ENCODE results near the gene LCN10. TPM values are rescaled to one million over a fixed set of nuclear protein-coding genes. Genes with fewer than 3 reads are reported as not detected.

Gene LCN10
- total RNA-seq, 2 experiments from 2014 or later, result not detected

- Histone ChIP-seq H4K20me1 (ENCODE audit: insufficient read depth, low read length) (no peaks in the 10 kb centered on the region; the same call in 1 of the 2 replicates), H2AFZ (ENCODE audit: low read length) (no peak overlapping the region), H3K27ac (ENCODE audit: low read depth, low read length, poor library complexity, severe bottlenecking) (no peak overlapping the region), H3K36me3 (ENCODE audit: insufficient read depth, low read length) (no peaks in the 10 kb centered on the region), H3K9me3 (ENCODE audit: low read length) (no peaks in the 10 kb centered on the region), H3K9me2 (ENCODE audit: insufficient read depth, low read length) (no peaks in the 10 kb centered on the region), H3K4me3 (ENCODE audit: low read depth, low read length, poor library complexity, severe bottlenecking) (no peak overlapping the region), H3K79me2 (ENCODE audit: insufficient read depth, low read depth, low read length) (no peaks in the 10 kb centered on the region), H3K4me2 (ENCODE audit: low read length) (no peak overlapping the region), H3K4me1 (ENCODE audit: insufficient read depth, low read length, poor library complexity, severe bottlenecking) (peaks cover 13% of the 10 kb centered on the region)
- intact Hi-C loops (cut with micrococcal nuclease; ENCODE audit: unreplicated experiment), result no loop called here
- CTCF ChIA-PET (ENCODE audit: unreplicated experiment), result no interaction called here
- no peak for TF ChIP-seq EZH2phosphoT487 (IDR thresholded peaks at IDR 0.05; ENCODE audit: borderline replicate concordance, low read depth, low read length)
- TF ChIP-seq, protein P1, sequence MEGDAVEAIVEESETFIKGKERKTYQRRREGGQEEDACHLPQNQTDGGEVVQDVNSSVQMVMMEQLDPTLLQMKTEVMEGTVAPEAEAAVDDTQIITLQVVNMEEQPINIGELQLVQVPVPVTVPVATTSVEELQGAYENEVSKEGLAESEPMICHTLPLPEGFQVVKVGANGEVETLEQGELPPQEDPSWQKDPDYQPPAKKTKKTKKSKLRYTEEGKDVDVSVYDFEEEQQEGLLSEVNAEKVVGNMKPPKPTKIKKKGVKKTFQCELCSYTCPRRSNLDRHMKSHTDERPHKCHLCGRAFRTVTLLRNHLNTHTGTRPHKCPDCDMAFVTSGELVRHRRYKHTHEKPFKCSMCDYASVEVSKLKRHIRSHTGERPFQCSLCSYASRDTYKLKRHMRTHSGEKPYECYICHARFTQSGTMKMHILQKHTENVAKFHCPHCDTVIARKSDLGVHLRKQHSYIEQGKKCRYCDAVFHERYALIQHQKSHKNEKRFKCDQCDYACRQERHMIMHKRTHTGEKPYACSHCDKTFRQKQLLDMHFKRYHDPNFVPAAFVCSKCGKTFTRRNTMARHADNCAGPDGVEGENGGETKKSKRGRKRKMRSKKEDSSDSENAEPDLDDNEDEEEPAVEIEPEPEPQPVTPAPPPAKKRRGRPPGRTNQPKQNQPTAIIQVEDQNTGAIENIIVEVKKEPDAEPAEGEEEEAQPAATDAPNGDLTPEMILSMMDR (conservative IDR thresholded peaks at IDR 0.05; ENCODE audit: low read length), result no peak
- POLR2A ChIA-PET, result no interaction called here
- BruUV-seq (replicated peaks), result no TSS peak
- no peak for DNase-seq (ENCODE audit: low spot score)
These were observed 52.5 kb downstream of the LCN10 start for GRCh38 chr9:136690104-136690805.

- DNase-seq (ENCODE audit: low spot score), result no peak
- TF ChIP-seq, protein P1 (conservative IDR thresholded peaks at IDR 0.05; ENCODE audit: low read length), result no peak
- TF ChIP-seq EZH2phosphoT487 (IDR thresholded peaks at IDR 0.05; ENCODE audit: borderline replicate concordance, low read depth, low read length), result no peak
- BruUV-seq (replicated peaks), result no TSS peak
- ChIA-PET POLR2A (no interaction called here), CTCF (ENCODE audit: unreplicated experiment) (no interaction called here)
- H3K9me2 ChIP-seq (ENCODE audit: insufficient read depth, low read length), result no peaks in the 10 kb centered on the region
- H3K27ac ChIP-seq (ENCODE audit: low read depth, low read length, poor library complexity, severe bottlenecking), result no peak overlapping the region
- peaks cover 13% of the 10 kb centered on the region for H3K4me1 ChIP-seq (ENCODE audit: insufficient read depth, low read length, poor library complexity, severe bottlenecking)
- no peaks in the 10 kb centered on the region for H3K36me3 ChIP-seq (ENCODE audit: insufficient read depth, low read length)
- no peaks in the 10 kb centered on the region for H3K9me3 ChIP-seq (ENCODE audit: low read length)
- H3K4me2 ChIP-seq (ENCODE audit: low read length), result no peak overlapping the region
- H3K79me2 ChIP-seq (ENCODE audit: insufficient read depth, low read depth, low read length), result no peaks in the 10 kb centered on the region
- H4K20me1 ChIP-seq (ENCODE audit: insufficient read depth, low read length), result no peaks in the 10 kb centered on the region; the same call in 1 of the 2 replicates
- no peak overlapping the region for H2AFZ ChIP-seq (ENCODE audit: low read length)
- intact Hi-C loops (cut with micrococcal nuclease; ENCODE audit: unreplicated experiment), result no loop called here
- H3K4me3 ChIP-seq (ENCODE audit: low read depth, low read length, poor library complexity, severe bottlenecking), result no peak overlapping the region
These were observed 53.7 kb downstream of the LCN10 start for GRCh38 chr9:136689108-136689460.

- Histone ChIP-seq H2AFZ (ENCODE audit: low read length) (no peak overlapping the region), H3K4me2 (ENCODE audit: low read length) (no peak overlapping the region), H3K9me2 (ENCODE audit: insufficient read depth, low read length) (no peaks in the 10 kb centered on the region), H3K9me3 (ENCODE audit: low read length) (no peaks in the 10 kb centered on the region), H3K36me3 (ENCODE audit: insufficient read depth, low read length) (no peaks in the 10 kb centered on the region), H3K79me2 (ENCODE audit: insufficient read depth, low read depth, low read length) (no peaks in the 10 kb centered on the region), H3K4me3 (ENCODE audit: low read depth, low read length, poor library complexity, severe bottlenecking) (no peak overlapping the region), H3K4me1 (ENCODE audit: insufficient read depth, low read length, poor library complexity, severe bottlenecking) (peaks cover 13% of the 10 kb centered on the region), H3K27ac (ENCODE audit: low read depth, low read length, poor library complexity, severe bottlenecking) (no peak overlapping the region), H4K20me1 (ENCODE audit: insufficient read depth, low read length) (no peaks in the 10 kb centered on the region; the same call in 1 of the 2 replicates)
- no TSS peak for BruUV-seq (replicated peaks)
- no peak for TF ChIP-seq EZH2phosphoT487 (IDR thresholded peaks at IDR 0.05; ENCODE audit: borderline replicate concordance, low read depth, low read length)
- TF ChIP-seq, protein P1 (conservative IDR thresholded peaks at IDR 0.05; ENCODE audit: low read length), result no peak
- POLR2A ChIA-PET, result no interaction called here
- intact Hi-C loops (cut with micrococcal nuclease; ENCODE audit: unreplicated experiment), result no loop called here
- DNase-seq (ENCODE audit: low spot score), result no peak
- CTCF ChIA-PET (ENCODE audit: unreplicated experiment), result no interaction called here
These were observed 54.2 kb downstream of the LCN10 start for GRCh38 chr9:136688274-136689107.
